ENCODE results near the gene LAPTM5.

DNA sequence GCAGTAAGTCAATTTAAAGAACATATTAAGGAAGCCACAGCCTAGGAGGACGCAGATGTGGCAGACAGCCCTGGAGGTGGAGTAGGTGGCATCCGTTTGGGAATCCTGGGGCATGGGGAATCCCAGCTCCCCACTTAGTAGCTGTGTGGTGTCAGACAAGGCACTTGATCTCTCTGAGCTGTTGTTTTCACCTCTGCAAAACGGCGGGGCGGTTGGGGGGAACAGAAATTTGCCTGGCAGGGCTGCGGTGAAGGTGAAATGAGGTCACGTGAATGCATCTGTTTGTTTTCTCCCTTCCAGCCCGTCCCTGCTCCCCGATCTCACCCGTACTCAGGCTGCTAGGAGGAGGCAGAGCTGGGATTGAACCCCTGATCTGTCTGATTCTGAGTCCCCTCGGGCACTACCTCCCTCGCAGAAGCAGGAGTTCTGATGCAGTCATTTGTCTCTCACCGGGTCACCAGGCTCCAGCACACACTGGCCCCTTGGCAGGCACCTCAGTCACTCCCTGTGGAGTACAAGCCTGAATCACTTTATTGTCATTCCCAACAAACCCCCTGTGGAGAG lies 2.2 kb upstream of the LAPTM5 start:
- TF ChIP-seq EZH2 (IDR thresholded peaks at IDR 0.05; ENCODE audit: low read length, unreplicated experiment), result no peak
- TF ChIP-seq, protein P1, sequence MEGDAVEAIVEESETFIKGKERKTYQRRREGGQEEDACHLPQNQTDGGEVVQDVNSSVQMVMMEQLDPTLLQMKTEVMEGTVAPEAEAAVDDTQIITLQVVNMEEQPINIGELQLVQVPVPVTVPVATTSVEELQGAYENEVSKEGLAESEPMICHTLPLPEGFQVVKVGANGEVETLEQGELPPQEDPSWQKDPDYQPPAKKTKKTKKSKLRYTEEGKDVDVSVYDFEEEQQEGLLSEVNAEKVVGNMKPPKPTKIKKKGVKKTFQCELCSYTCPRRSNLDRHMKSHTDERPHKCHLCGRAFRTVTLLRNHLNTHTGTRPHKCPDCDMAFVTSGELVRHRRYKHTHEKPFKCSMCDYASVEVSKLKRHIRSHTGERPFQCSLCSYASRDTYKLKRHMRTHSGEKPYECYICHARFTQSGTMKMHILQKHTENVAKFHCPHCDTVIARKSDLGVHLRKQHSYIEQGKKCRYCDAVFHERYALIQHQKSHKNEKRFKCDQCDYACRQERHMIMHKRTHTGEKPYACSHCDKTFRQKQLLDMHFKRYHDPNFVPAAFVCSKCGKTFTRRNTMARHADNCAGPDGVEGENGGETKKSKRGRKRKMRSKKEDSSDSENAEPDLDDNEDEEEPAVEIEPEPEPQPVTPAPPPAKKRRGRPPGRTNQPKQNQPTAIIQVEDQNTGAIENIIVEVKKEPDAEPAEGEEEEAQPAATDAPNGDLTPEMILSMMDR (conservative IDR thresholded peaks at IDR 0.05; ENCODE audit: low read depth, low read length), result no peak

All from PC-3 (cell line).